IMR-90 (cell line): Measurements from ENCODE around the gene KLF7. TPM values are rescaled to one million over a fixed set of nuclear protein-coding genes. Genes with fewer than 3 reads are reported as not detected.

ENCODE experiments used
- ATAC-seq: fragments of 200-7000 bp; cut with Tn5 transposase; 2 replicates; pipeline ENCODE4 v1.9.1; 2020; ENCODE audit warnings: low read depth, mild to moderate bottlenecking, moderate library complexity
- BruUV-seq: library from RNA; stranded (reverse); fragments of 400-500 nt; replicated peaks from 2 replicates; lab custom pipeline; 2021; lab: Mats Ljungman, UMichigan
- CTCF ChIA-PET: fragments of 300-600 bp; formaldehyde crosslinking; extraction: SDS; loops from one replicate; lab custom pipeline; 2021; ENCODE audit warnings: antibody characterized with exemption; lab: Yijun Ruan, JAX
- POLR2A ChIA-PET: fragments of 300-600 bp; sonication (Branson Sonifier 250); formaldehyde crosslinking; loops from one replicate; lab custom pipeline; 2022; ENCODE audit warnings: antibody characterized with exemption; ENCODE audit not compliant: unreplicated experiment; lab: Charles Lee
- DNase-seq: peaks from one replicate; pipeline ENCODE4 v3.0.0; 2013
- H2AFZ ChIP-seq: replicated peaks from 2 replicates; pipeline ENCODE3; 2013; ENCODE audit warnings: low read length, mild to moderate bottlenecking; ENCODE audit not compliant: poor library complexity
- H2AK5ac ChIP-seq: 2 replicates; pipeline ENCODE4 v1.6.1; 2013; ENCODE audit warnings: low read depth, low read length, inconsistent platforms
- H2AK9ac ChIP-seq: replicated peaks from 2 replicates; pipeline ENCODE3; 2013; ENCODE audit warnings: mild to moderate bottlenecking, low read depth, low read length, moderate library complexity; ENCODE audit not compliant: poor library complexity
- H2BK120ac ChIP-seq: 2 replicates; pipeline ENCODE4 v1.6.1; 2013; ENCODE audit warnings: low read depth, low read length, inconsistent platforms
- H2BK15ac ChIP-seq: 3 replicates; pipeline ENCODE4 v1.6.1; 2013; ENCODE audit warnings: low read depth, low read length, inconsistent platforms
- H2BK20ac ChIP-seq: 2 replicates; pipeline ENCODE4 v1.6.1; 2013; ENCODE audit warnings: low read depth, mild to moderate bottlenecking, inconsistent platforms, low read length, moderate library complexity
- H2BK5ac ChIP-seq: 2 replicates; pipeline ENCODE4 v1.6.1; 2013; ENCODE audit warnings: mild to moderate bottlenecking, low read depth, low read length, inconsistent platforms; ENCODE audit not compliant: poor library complexity, severe bottlenecking
- H3K14ac ChIP-seq: replicated peaks from 2 replicates; pipeline ENCODE4 v1.6.1; 2013; ENCODE audit warnings: low read depth, low read length, inconsistent platforms
- H3K18ac ChIP-seq: 2 replicates; pipeline ENCODE4 v1.6.1; 2013; ENCODE audit warnings: low read depth, low read length, control low read depth
- H3K23ac ChIP-seq: 2 replicates; pipeline ENCODE4 v1.6.1; 2013; ENCODE audit warnings: low read depth, low read length, inconsistent platforms
- H3K27ac ChIP-seq: 2 replicates; pipeline ENCODE4 v1.5.1; 2013; ENCODE audit warnings: mild to moderate bottlenecking, control low read depth, low read length; ENCODE audit not compliant: insufficient read depth
- H3K27me3 ChIP-seq: 2 replicates; pipeline ENCODE4 v1.6.1; 2013; ENCODE audit warnings: low read length; ENCODE audit not compliant: control insufficient read depth, insufficient read depth
- H3K36me3 ChIP-seq: 2 replicates; pipeline ENCODE4 v1.6.1; 2013; ENCODE audit warnings: low read length, mixed read lengths; ENCODE audit not compliant: control insufficient read depth, insufficient read depth
- H3K4ac ChIP-seq: 2 replicates; pipeline ENCODE4 v1.6.1; 2013; ENCODE audit warnings: low read depth, low read length, inconsistent platforms
- H3K4me1 ChIP-seq: 2 replicates; pipeline ENCODE4 v1.6.1; 2013; ENCODE audit warnings: low read length, mixed read lengths; ENCODE audit not compliant: control insufficient read depth, insufficient read depth
- H3K4me2 ChIP-seq: 2 replicates; pipeline ENCODE4 v1.6.1; 2013; ENCODE audit warnings: low read depth, mild to moderate bottlenecking, control low read depth, low read length, moderate library complexity
- H3K4me3 ChIP-seq: 2 replicates; pipeline ENCODE4 v1.5.1; 2013; ENCODE audit warnings: low read depth, mild to moderate bottlenecking, control low read depth, low read length, moderate library complexity; ENCODE audit not compliant: insufficient read depth
- H3K56ac ChIP-seq: 2 replicates; pipeline ENCODE4 v1.6.1; 2013; ENCODE audit warnings: low read length, inconsistent platforms; ENCODE audit not compliant: insufficient read depth; ENCODE audit errors: extremely low read depth
- H3K79me1 ChIP-seq, 2 experiments: 2 replicates each; pipeline ENCODE4 v1.6.1; 2013; ENCODE audit warnings: low read length in 2 of 2, inconsistent platforms in 1 of 2, low read depth in 1 of 2
- H3K9ac ChIP-seq: 2 replicates; pipeline ENCODE4 v1.6.1; 2013; ENCODE audit warnings: low read depth, low read length, control low read depth
- H3K9me1 ChIP-seq: 2 replicates; pipeline ENCODE4 v1.6.1; 2013; ENCODE audit warnings: low read length, inconsistent platforms; ENCODE audit not compliant: insufficient read depth
- H3K9me3 ChIP-seq: 2 replicates; pipeline ENCODE4 v1.6.1; 2013; ENCODE audit warnings: low read length; ENCODE audit not compliant: control insufficient read depth, insufficient read depth
- H4K20me1 ChIP-seq: 2 replicates; pipeline ENCODE4 v1.6.1; 2013; ENCODE audit warnings: low read length, inconsistent platforms; ENCODE audit not compliant: insufficient read depth
- H4K5ac ChIP-seq: 2 replicates; pipeline ENCODE4 v1.6.1; 2013; ENCODE audit warnings: mild to moderate bottlenecking, low read depth, low read length, control low read depth
- H4K8ac ChIP-seq, 2 experiments: 2 replicates each; pipeline ENCODE4 v1.6.1; 2013; ENCODE audit warnings: low read depth in 2 of 2, low read length in 2 of 2, control low read depth in 1 of 2, inconsistent platforms in 1 of 2
- H4K91ac ChIP-seq: 2 replicates; pipeline ENCODE4 v1.6.1; 2013; ENCODE audit warnings: low read depth, low read length, inconsistent platforms; ENCODE audit not compliant: insufficient read depth
- BHLHE40 ChIP-seq: fragments of 150-350 bp; IDR thresholded peaks from 2 replicates; pipeline ENCODE4 v1.6.1; 2016; ENCODE audit warnings: mild to moderate bottlenecking, low read depth, low read length
- CEBPB ChIP-seq: IDR thresholded peaks from 2 replicates; pipeline ENCODE4 v1.6.1; 2012; ENCODE audit warnings: low read depth, low read length, improper control_type of control experiment
- CHD1 ChIP-seq: IDR thresholded peaks from 2 replicates; pipeline ENCODE4 v1.6.1; 2012; ENCODE audit warnings: low read depth, low read length, improper control_type of control experiment
- CTCF ChIP-seq: conservative IDR thresholded peaks from 2 replicates; pipeline ENCODE4 v1.5.1; 2012; ENCODE audit warnings: mild to moderate bottlenecking, low read depth, low read length, improper control_type of control experiment
- ELK1 ChIP-seq: fragments of 150-350 bp; IDR thresholded peaks from 2 replicates; pipeline ENCODE4 v1.6.1; 2016; ENCODE audit warnings: low read depth, mild to moderate bottlenecking, low read length, moderate library complexity, borderline replicate concordance
- FOS ChIP-seq: fragments of 150-350 bp; IDR thresholded peaks from 2 replicates; pipeline ENCODE4 v1.6.1; 2016; ENCODE audit warnings: low read depth, low read length
- MAFK ChIP-seq: IDR thresholded peaks from 2 replicates; pipeline ENCODE4 v1.6.1; 2012; ENCODE audit warnings: low read depth, low read length, improper control_type of control experiment
- MAZ ChIP-seq: IDR thresholded peaks from 2 replicates; pipeline ENCODE4 v1.6.1; 2012; ENCODE audit warnings: low read depth, mild to moderate bottlenecking, low read length, improper control_type of control experiment, moderate library complexity, borderline replicate concordance
- MXI1 ChIP-seq: IDR thresholded peaks from 2 replicates; pipeline ENCODE4 v1.6.1; 2012; ENCODE audit warnings: low read depth, mild to moderate bottlenecking, low read length, moderate library complexity, borderline replicate concordance
- NFE2L2 ChIP-seq: fragments of 150-350 bp; IDR thresholded peaks from 2 replicates; pipeline ENCODE4 v1.6.1; 2016; ENCODE audit warnings: low read depth, mild to moderate bottlenecking, low read length
- POLR2A ChIP-seq: IDR thresholded peaks from 2 replicates; pipeline ENCODE4 v1.6.1; 2012; ENCODE audit warnings: mild to moderate bottlenecking, low read depth, low read length
- RFX5 ChIP-seq: IDR thresholded peaks from 2 replicates; pipeline ENCODE4 v1.8.0; 2012; ENCODE audit warnings: low read depth, mild to moderate bottlenecking, low read length, moderate library complexity
- SMC3 ChIP-seq: fragments of 150-350 bp; IDR thresholded peaks from 2 replicates; pipeline ENCODE4 v1.6.1; 2016; ENCODE audit warnings: low read depth, mild to moderate bottlenecking, antibody characterized with exemption, low read length, moderate library complexity
- USF2 ChIP-seq: fragments of 150-350 bp; IDR thresholded peaks from 2 replicates; pipeline ENCODE4 v1.6.1; 2017; ENCODE audit warnings: mild to moderate bottlenecking, antibody characterized with exemption, low read length, low read depth
- dilution Hi-C: fragments of 300-500 bp; cut with HindIII; formaldehyde crosslinking; loops from one replicate; pipeline ENCODE4 v1.14.3; 2018; ENCODE audit warnings: low sequenced_read_pairs; ENCODE audit not compliant: unreplicated experiment
- in situ Hi-C: fragments of 300-500 bp; cut with MboI; formaldehyde crosslinking; loops from 3 replicates; pipeline ENCODE4 v1.14.3; 2019; ENCODE audit warnings: low sequenced_read_pairs, inconsistent platforms, mixed read lengths
- intact Hi-C: fragments of 100-400 bp; cut with micrococcal nuclease; formaldehyde crosslinking; loops from 2 replicates; pipeline ENCODE4 v1.10.0; 2022
- polyA plus RNA-seq, 3 experiments: library from polyadenylated mRNA; depleted of rRNA; stranded (reverse); fragments of >200 nt; gene quantifications; 2 replicates each; pipeline ENCODE4 v1.2.3, GENCODE V29; 2012; ENCODE audit warnings: low replicate concordance in 1 of 3
- total RNA-seq: library from RNA; depleted of rRNA; stranded (reverse); fragments of >200 nt; gene quantifications from 2 replicates; pipeline ENCODE4 v1.2.3, GENCODE V29; 2012

The KLF7 gene
- total and polyA plus RNA-seq, 2 of the 4 experiments (the other 2 are of a cell fraction) = 23.1 to 28.5 TPM

GRCh38 chr2:207113414-207113813 lies 52.3 kb downstream of the KLF7 start:
- Histone ChIP-seq H3K23ac (no peak overlapping the region), H2BK15ac (no peak overlapping the region), H3K4me2 (no peak overlapping the region), H2AK9ac (no peak overlapping the region), H3K18ac (no peak overlapping the region), H2AK5ac (no peak overlapping the region), H3K9me3 (no peaks in the 10 kb centered on the region), H2AFZ (no peak overlapping the region), H3K56ac (no peak overlapping the region), H3K36me3 (peaks cover 8% of the 10 kb centered on the region; the same call in 1 of the 2 replicates), H3K4me3 (no peak overlapping the region), H3K79me1 (peaks cover 37 to 72% of the 10 kb centered on the region in 2 experiments), H3K4me1 (peaks cover 4% of the 10 kb centered on the region), H4K8ac (no peak overlapping the region), H2BK5ac (no peak overlapping the region), H4K20me1 (peaks cover 78% of the 10 kb centered on the region), H3K14ac (no peak overlapping the region), H3K9me1 (peaks cover 26% of the 10 kb centered on the region), H3K9ac (no peak overlapping the region), H2BK20ac (no peak overlapping the region), H3K27ac (no peak overlapping the region), H3K4ac (no peak overlapping the region), H3K27me3 (no peaks in the 10 kb centered on the region), H4K91ac (no peak overlapping the region), H2BK120ac (no peak overlapping the region), H4K5ac (no peak overlapping the region)
- intact Hi-C loops = no loop called here
- POLR2A ChIA-PET = no interaction called here
- BruUV-seq = no TSS peak
- TF ChIP-seq CHD1 (no peak), SMC3 (no peak), USF2 (no peak), ELK1 (no peak), NFE2L2 (no peak), BHLHE40 (no peak), CEBPB (no peak), FOS (no peak), MAFK (no peak), MAZ (no peak), CTCF (no peak), POLR2A (no peak), RFX5 (no peak), MXI1 (no peak)
- ATAC-seq = no peak
- no peak for DNase-seq
- CTCF ChIA-PET = interaction anchor here (0.6 kb wide), 1 partner anchor 19 kb away, joined by 3 read pairs; no protein-coding TSS in a partner anchor
- in situ Hi-C loops = no loop called here
- dilution Hi-C loops = no loop called here
